ENCODE data around the gene CLCNKA. TPM values are rescaled to one million over a fixed set of nuclear protein-coding genes. Genes with fewer than 3 reads are reported as not detected.

CLCNKA gene
- total RNA-seq, 4 donors from 2014 or later, result 0.64 to 0.94 (median 0.80) TPM; not detected in 1

GRCh38 chr1:16083486-16083885, 61.6 kb downstream of the CLCNKA start:
- no peak overlapping the region for H3K27ac ChIP-seq
- DNase-seq, result no peak

More at GRCh38 chr1:16083486-16083885, 61.6 kb downstream of the CLCNKA start:
- Histone ChIP-seq H3K4me3 (no peak overlapping the region), H3K36me3 (no peaks in the 10 kb centered on the region), H3K9me3 (no peaks in the 10 kb centered on the region), H3K27me3 (no peaks in the 10 kb centered on the region), H3K4me1 (peaks cover 3 to 15% of the 10 kb centered on the region in 2 donors)
- intact Hi-C loops (cut with DNase I; ENCODE audit: low total_unique reads), result no loop called here
- no peak for ATAC-seq
- TF ChIP-seq POLR2A (IDR thresholded peaks at IDR 0.05), result no peak
- TF ChIP-seq CTCF (IDR thresholded peaks at IDR 0.05 in 4 of 5, conservative IDR thresholded peaks at IDR 0.05 in 1 of 5), result no peak
- in situ Hi-C loops (cut with MboI; ENCODE audit: low sequenced_read_pairs in 4 of 4), result loop anchor here (5.0 to 25.0 kb wide), 3 partner anchors 104 to 281 kb away; partner anchors contain the start of genes SZRD1 (in 4 of the 4) and FBXO42 (in 3 of the 4)

Other genes starting within 250 kb of the CLCNKA start
- gene UQCRHL, start 214.4 kb upstream of the CLCNKA start, total RNA-seq, result 1 to 10 TPM; 1.2 to 2.4 (median 1.2) TPM
- gene SPEN, start 174.3 kb upstream of the CLCNKA start, total RNA-seq, result 10 to 100 TPM; 21.7 to 55.5 (median 38.0) TPM
- 10 to 100 TPM; 25.9 to 44.1 (median 31.5) TPM for gene ZBTB17, start 45.9 kb upstream of the CLCNKA start, total RNA-seq
- under 1 TPM in 2 of 4 donors, not detected in 2; 0.10 to 0.19 TPM for gene SRARP, start 17.8 kb upstream of the CLCNKA start, total RNA-seq
- gene HSPB7, start 4.0 kb upstream of the CLCNKA start, total RNA-seq, result 1,000 to 10,000 TPM in 1 of 4 donors, 100 to 1,000 TPM in 3; 355 to 1,466 (median 716) TPM
- not detected for gene CLCNKB, start 21.7 kb downstream of the CLCNKA start, total RNA-seq
- gene FAM131C, start 51.6 kb downstream of the CLCNKA start, total RNA-seq, result not detected
- 1 to 10 TPM; 1.2 to 6.4 (median 2.9) TPM for gene EPHA2, start 134.0 kb downstream of the CLCNKA start, total RNA-seq
- 1 to 10 TPM in 3 of 4 donors, under 1 TPM in 1; 0.68 to 3.0 (median 2.3) TPM for gene ARHGEF19, start 190.6 kb downstream of the CLCNKA start, total RNA-seq
- gene CPLANE2, start 215.1 kb downstream of the CLCNKA start, total RNA-seq, result 1 to 10 TPM in 3 of 4 donors, under 1 TPM in 1; 0.46 to 6.3 (median 3.1) TPM

Data from gastrocnemius medialis (tissue), 4 donors.